ENCODE measurements around the gene LCLAT1.

DNA sequence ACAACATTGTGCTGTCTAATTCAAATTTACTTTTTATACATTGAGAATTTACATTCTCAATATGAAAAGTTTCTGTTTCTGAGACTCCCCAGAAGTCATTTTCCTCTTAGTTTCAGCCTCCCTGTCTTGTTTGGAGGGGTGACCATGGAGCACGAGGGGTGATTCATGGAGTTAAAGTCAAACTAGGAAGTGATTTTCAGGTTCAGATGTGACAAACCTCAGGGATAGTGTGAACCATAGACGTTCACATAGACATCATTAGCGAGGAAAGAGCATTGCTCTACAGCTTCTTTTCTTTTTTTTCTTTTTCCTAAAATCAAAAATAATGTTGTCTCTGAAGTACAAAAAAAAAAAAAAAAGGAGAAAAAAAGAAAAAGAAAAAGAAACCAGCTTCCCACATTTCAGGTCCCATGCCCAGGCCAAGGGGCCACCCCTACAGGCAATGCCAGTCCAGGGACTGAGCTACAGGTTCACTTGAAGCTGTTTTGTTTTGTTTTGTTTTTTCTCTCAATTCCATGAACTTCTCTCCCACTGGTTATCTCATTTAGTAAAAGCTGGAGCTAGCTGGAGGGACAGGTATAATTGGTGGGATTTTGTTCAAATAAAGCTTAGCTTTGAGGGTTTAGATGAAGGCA lies 18.1 kb upstream of the LCLAT1 start:
- TF ChIP-seq, protein P1, sequence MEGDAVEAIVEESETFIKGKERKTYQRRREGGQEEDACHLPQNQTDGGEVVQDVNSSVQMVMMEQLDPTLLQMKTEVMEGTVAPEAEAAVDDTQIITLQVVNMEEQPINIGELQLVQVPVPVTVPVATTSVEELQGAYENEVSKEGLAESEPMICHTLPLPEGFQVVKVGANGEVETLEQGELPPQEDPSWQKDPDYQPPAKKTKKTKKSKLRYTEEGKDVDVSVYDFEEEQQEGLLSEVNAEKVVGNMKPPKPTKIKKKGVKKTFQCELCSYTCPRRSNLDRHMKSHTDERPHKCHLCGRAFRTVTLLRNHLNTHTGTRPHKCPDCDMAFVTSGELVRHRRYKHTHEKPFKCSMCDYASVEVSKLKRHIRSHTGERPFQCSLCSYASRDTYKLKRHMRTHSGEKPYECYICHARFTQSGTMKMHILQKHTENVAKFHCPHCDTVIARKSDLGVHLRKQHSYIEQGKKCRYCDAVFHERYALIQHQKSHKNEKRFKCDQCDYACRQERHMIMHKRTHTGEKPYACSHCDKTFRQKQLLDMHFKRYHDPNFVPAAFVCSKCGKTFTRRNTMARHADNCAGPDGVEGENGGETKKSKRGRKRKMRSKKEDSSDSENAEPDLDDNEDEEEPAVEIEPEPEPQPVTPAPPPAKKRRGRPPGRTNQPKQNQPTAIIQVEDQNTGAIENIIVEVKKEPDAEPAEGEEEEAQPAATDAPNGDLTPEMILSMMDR (IDR thresholded peaks at IDR 0.05) = no peak
- TF ChIP-seq POLR2A (IDR thresholded peaks at IDR 0.05) = no peak

Measured in adrenal gland (tissue), 5 donors.